ENCODE results near the gene CDO1. TPM values are rescaled to one million over a fixed set of nuclear protein-coding genes. Genes with fewer than 3 reads are reported as not detected.
"Not testable (repeated sequence)": the region's sequence is repeated elsewhere in the genome, so short reads cannot be mapped to it uniquely, and the experiment has no call there.

Gene CDO1
- total and polyA plus RNA-seq, 2 experiments from 2014 or later: 24.5 to 29.2 TPM

- Mint-ChIP-seq H3K36me3 (ENCODE audit: low read depth) (peaks cover 36% of the 10 kb centered on the region), H3K4me1 (peaks cover 17% of the 10 kb centered on the region)
- not testable (repeated sequence) for H3K4me3 Mint-ChIP-seq; H3K9me2 ChIP-seq (ENCODE audit: insufficient read depth); H3K79me2 ChIP-seq (replicated peaks; ENCODE audit: insufficient read depth); H3K27me3 Mint-ChIP-seq (ENCODE audit: insufficient read depth, low read depth, poor library complexity); H3K27ac ChIP-seq (ENCODE audit: low read depth); H3K4me2 ChIP-seq; H3K36me3 ChIP-seq (ENCODE audit: insufficient read depth); H3K27ac Mint-ChIP-seq; H3K4me3 ChIP-seq; DNase-seq (ENCODE audit: low spot score); ATAC-seq; H3K27me3 ChIP-seq (ENCODE audit: insufficient read depth); H4K20me1 ChIP-seq (replicated peaks; ENCODE audit: insufficient read depth); H2AFZ ChIP-seq; H3K9me3 Mint-ChIP-seq; H3F3A ChIP-seq (replicated peaks; ENCODE audit: low read depth)
- H3K4me1 ChIP-seq (ENCODE audit: insufficient read depth): peaks cover 17% of the 10 kb centered on the region
Observed at GRCh38 chr5:115808066-115808465, 8.4 kb downstream of the CDO1 start.

- TF ChIP-seq STAT1 (IDR thresholded peaks at IDR 0.05; ENCODE audit: unreplicated experiment) (no peak), CTCF (conservative IDR thresholded peaks at IDR 0.05; ENCODE audit: low read depth in 2 of 2) (no peak), EZH2 (IDR thresholded peaks at IDR 0.05; ENCODE audit: low read depth, unreplicated experiment) (no peak), EZH2phosphoT487 (IDR thresholded peaks at IDR 0.05; ENCODE audit: unreplicated experiment) (no peak), CREB1 (CRISPR knock-in tag; IDR thresholded peaks at IDR 0.05; ENCODE audit: low read depth) (no peak), JUNB (IDR thresholded peaks at IDR 0.05; ENCODE audit: unreplicated experiment) (no peak), ZNF462 (CRISPR knock-in tag; IDR thresholded peaks at IDR 0.05) (no peak), REST (IDR thresholded peaks at IDR 0.05; ENCODE audit: unreplicated experiment) (no peak), ZNF114 (CRISPR knock-in tag; IDR thresholded peaks at IDR 0.05) (no peak), ETS1 (IDR thresholded peaks at IDR 0.05) (no peak)
- Histone ChIP-seq H3K9me2 (ENCODE audit: insufficient read depth) (no peaks in the 10 kb centered on the region), H3K4me3 (no peak overlapping the region), H3K27ac (ENCODE audit: low read depth) (no peak overlapping the region), H2AFZ (no peak overlapping the region), H3K79me2 (replicated peaks; ENCODE audit: insufficient read depth) (no peaks in the 10 kb centered on the region), H3K36me3 (ENCODE audit: insufficient read depth) (0 out of 2 replicates have a peak, but pooled peaks cover 5% of the 10 kb centered on the region), H3K27me3 (ENCODE audit: insufficient read depth) (no peaks in the 10 kb centered on the region), H3F3A (replicated peaks; ENCODE audit: low read depth) (no peaks in the 10 kb centered on the region), H3K4me1 (ENCODE audit: insufficient read depth) (peaks cover 17% of the 10 kb centered on the region), H4K20me1 (replicated peaks; ENCODE audit: insufficient read depth) (no peaks in the 10 kb centered on the region), H3K4me2 (peak overlapping the region; percentile 30; the same call in 1 of the 2 replicates)
- Mint-ChIP-seq H3K27ac (peak overlapping the region; percentile 89), H3K9me3 (no peaks in the 10 kb centered on the region), H3K36me3 (ENCODE audit: low read depth) (peaks cover 36% of the 10 kb centered on the region), H3K4me1 (peaks cover 17% of the 10 kb centered on the region), H3K4me3 (no peak overlapping the region), H3K27me3 (ENCODE audit: insufficient read depth, low read depth, poor library complexity) (peaks cover 1% of the 10 kb centered on the region)
- DNase-seq (ENCODE audit: low spot score) (no peak), ATAC-seq (no peak)
Observed at GRCh38 chr5:115807654-115808052, 8.8 kb downstream of the CDO1 start.

Measured in GM23338 (cell line).